ENCODE measurements around the gene TRIO. TPM values are rescaled to one million over a fixed set of nuclear protein-coding genes. Genes with fewer than 3 reads are reported as not detected.

Gene TRIO
- total RNA-seq, 1 donor from 2014 or later = 170 TPM

DNA sequence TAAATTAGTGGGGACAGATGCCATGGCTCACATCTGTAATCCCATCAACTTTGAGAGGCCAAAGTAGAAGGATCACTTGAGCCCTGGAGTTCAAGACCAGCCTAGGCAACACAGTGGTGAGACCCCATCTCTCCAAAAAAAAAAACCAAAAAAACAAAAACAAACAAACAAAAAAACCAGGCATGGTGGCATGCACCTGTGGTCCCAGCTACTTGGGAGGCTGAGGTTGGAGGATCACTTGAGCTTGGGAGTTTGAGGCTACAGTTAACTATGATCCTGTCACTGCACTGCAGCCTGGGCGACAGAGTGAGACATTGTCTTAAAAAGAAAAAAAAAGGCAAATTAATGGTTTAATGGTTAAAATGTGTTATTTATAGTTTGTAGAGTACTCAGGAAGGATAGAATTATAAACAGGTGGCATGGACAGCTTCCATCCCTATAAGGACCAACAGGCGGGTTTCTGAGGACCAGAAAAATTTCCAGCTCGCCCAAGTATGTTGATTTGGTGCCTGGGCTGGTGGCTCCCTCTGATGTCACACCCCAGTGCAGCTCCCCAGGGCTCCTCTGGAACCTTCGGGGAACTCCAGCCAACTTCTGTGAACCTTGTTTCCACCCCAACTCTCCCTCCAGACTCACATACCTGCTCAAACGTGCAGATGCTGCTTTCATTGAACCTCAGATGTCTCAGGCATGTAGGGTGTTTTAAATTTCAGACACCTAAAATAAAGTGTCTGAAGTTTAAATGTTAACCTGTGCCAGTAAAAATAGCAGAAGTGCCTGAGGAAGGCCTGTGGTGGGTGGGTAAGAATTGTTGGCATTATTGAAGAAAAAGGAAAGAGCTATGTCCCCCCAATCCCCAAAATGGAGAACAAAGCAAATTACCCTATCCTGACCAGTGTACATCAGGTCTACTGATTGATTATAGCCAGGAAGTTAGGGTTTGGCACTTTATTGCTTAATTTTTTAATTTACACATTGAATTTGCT is 69.0 kb downstream of the TRIO start:
- H3K4me3 ChIP-seq (ENCODE audit: low read depth, low read length) = no peak overlapping the region
- TF ChIP-seq, protein P1, sequence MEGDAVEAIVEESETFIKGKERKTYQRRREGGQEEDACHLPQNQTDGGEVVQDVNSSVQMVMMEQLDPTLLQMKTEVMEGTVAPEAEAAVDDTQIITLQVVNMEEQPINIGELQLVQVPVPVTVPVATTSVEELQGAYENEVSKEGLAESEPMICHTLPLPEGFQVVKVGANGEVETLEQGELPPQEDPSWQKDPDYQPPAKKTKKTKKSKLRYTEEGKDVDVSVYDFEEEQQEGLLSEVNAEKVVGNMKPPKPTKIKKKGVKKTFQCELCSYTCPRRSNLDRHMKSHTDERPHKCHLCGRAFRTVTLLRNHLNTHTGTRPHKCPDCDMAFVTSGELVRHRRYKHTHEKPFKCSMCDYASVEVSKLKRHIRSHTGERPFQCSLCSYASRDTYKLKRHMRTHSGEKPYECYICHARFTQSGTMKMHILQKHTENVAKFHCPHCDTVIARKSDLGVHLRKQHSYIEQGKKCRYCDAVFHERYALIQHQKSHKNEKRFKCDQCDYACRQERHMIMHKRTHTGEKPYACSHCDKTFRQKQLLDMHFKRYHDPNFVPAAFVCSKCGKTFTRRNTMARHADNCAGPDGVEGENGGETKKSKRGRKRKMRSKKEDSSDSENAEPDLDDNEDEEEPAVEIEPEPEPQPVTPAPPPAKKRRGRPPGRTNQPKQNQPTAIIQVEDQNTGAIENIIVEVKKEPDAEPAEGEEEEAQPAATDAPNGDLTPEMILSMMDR (conservative IDR thresholded peaks at IDR 0.05; ENCODE audit: low read depth, low read length) = no peak
- DNase-seq (ENCODE audit: low read depth) = no peak

DNA sequence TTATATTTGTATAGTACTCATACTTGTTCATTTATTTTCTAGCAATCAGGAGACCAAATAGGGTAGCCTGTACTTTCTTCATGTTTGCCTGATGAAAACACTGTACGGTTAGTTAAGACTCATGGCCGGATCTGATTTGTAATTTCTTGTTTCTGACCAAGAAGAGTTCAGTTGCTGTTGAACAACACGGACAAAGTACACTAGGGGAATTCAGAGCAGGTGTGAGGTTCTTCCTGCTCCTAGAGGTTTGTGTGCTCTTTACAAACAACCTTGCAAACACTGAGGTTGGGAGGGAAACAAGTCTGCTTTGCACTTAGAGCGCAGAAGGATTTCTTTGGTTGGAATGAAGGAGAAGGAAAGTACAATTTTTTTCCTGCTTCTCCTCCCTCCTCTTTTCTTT is 69.7 kb downstream of the TRIO start:
- TF ChIP-seq, protein P1 (conservative IDR thresholded peaks at IDR 0.05; ENCODE audit: low read depth, low read length) = no peak
- no peak for DNase-seq (ENCODE audit: low read depth)
- no peak overlapping the region for H3K4me3 ChIP-seq (ENCODE audit: low read depth, low read length)

DNA sequence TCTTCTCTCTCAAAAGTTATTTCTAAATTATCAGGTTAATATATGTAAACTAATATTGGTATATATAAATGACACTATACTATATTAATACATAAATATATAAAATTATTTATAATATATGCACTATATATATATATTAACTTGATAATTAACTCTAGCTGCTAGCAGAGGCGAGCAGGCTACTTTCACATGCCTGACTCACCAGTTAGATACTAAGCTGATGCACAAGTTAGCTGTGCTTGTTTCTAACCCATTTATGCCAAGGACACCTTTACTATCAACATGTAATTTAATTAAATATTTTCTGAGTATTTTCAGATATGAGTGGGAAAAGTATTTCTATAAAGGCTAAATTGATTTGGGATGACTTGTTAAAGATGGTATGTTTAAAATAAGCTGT is 70.1 kb downstream of the TRIO start:
- no peak overlapping the region for H3K4me3 ChIP-seq (ENCODE audit: low read depth, low read length)
- DNase-seq (ENCODE audit: low read depth) = no peak
- TF ChIP-seq, protein P1 (conservative IDR thresholded peaks at IDR 0.05; ENCODE audit: low read depth, low read length) = no peak

DNA sequence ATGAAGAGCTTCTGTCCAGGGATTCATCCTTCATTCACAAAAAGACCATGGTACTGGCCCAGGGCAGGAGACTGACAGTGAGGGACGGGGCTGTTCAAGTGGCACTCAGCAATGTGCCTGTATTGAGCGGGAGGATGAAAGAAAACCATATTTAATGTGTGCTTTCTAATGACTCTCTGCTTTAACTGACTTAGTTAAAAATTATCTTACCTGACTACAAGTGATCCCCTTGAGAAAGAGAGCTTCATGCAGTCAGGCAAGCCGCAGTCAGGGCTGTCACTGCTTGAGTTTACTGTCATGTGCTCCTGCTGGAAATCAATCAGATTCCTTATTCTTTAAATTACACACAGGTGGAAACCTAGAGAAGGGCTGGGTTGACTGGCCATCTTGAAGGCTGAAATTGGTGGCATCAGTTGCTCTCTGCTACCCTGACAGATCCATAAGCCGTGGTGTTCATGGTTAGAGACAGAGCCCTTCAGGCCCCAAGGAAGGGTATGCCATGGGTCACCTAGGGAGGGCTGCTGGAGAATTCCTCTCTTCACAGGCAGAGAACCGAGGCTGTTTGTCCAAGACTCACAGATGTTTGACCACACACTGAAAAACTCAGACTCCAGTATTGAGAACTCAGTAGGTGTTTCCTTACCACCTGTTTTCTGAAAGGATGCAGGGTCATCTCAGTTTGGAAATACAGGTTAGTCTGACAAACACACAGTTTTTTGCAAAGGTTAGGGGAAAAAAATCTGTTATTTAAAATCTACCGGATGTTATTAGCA is 70.9 kb downstream of the TRIO start:
- no peak overlapping the region for H3K4me3 ChIP-seq (ENCODE audit: low read depth, low read length)
- TF ChIP-seq, protein P1 (conservative IDR thresholded peaks at IDR 0.05; ENCODE audit: low read depth, low read length) = no peak
- DNase-seq (ENCODE audit: low read depth) = no peak

DNA sequence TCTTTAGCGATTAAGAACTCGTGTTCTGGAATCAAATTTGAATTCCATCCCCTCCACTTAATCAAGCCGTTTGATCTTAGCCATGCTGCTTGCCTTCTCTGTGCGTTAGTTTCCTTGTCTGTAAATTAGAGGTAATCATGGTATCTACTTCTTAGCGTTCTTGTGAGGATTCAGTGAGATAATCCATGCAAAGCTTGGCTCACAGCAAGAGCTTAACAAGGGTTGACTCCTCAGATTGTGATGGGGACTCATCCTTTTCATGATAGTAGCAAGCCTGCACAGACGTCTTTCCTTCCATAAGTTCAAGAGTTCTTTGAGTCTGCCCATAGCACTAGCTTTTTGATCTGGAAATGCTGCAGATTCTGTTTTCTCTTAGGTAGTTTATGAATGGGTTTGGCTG is 72.8 kb downstream of the TRIO start:
- DNase-seq (ENCODE audit: low read depth) = no peak
- TF ChIP-seq, protein P1 (conservative IDR thresholded peaks at IDR 0.05; ENCODE audit: low read depth, low read length) = no peak
- no peak overlapping the region for H3K4me3 ChIP-seq (ENCODE audit: low read depth, low read length)

DNA sequence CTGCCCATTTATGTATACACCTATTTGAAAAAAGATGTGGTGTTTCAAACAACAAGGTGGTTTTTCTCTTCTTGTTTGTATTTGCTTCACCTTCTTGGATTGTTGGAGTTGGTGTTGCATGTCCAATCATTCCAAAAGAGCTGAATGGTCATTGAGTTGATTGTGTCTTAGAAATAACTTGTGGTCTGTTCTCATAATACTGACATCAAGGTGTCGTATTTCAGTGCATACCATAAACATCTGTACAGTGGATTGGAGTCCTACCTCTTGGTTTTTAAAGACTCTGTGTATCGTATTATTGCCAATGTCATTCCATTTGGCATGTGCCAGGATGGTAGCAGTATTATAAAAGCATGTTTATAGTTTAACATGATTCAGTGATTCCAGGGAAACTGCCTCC is 73.2 kb downstream of the TRIO start:
- DNase-seq (ENCODE audit: low read depth) = no peak
- TF ChIP-seq, protein P1 (conservative IDR thresholded peaks at IDR 0.05; ENCODE audit: low read depth, low read length) = no peak

More for the DNA sequence above, 73.2 kb downstream of the TRIO start:
- no peak overlapping the region for H3K4me3 ChIP-seq (ENCODE audit: low read depth, low read length)
